ENCODE data around the gene SEMA3C. TPM values are rescaled to one million over a fixed set of nuclear protein-coding genes. Genes with fewer than 3 reads are reported as not detected.
A peak's percentile ranks its signal among the peaks of the same experiment; 100 is the strongest.

Gene SEMA3C
- total and polyA plus RNA-seq, 2 donors (not counting 1 experiment from before 2014, with no cell fraction given) = 310 to 322 TPM

DNA sequence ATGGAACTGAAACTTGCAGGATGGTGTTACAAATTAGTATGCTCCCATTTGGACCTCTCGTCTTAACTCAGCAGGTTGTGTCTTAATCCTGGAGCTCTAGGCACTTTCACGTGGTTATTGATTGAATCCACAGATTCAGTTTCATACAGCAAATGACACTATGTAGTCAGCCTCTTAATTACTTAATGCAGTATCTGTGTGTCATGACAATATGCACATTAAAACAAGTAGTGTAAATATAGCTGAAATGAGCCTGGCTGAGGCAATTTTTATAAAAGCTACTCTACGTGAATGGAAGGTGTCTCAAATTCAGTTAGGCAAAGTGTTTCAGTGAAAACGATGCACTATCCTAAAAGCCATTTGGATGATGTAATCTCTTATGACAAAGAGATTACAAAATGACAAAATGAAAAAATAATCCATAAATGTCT, 193.7 kb downstream of the SEMA3C start:
- Histone ChIP-seq H3K36me3 (ENCODE audit: control insufficient read depth, insufficient read depth, low read length) (no peaks in the 10 kb centered on the region), H3K27ac (ENCODE audit: insufficient read depth, low read length) (peak overlapping the region; percentile 88), H2AFZ (ENCODE audit: low read length) (no peak overlapping the region), H3K9me3 (ENCODE audit: control insufficient read depth, insufficient read depth, low read depth, low read length) (no peaks in the 10 kb centered on the region), H3K4me3 (replicated peaks in 1 of 4; ENCODE audit: control extremely low read depth in 1 of 4, insufficient read depth in 1 of 4, low read depth in 3 of 4, low read length in 4 of 4) (no peak overlapping the region), H3K79me2 (ENCODE audit: control insufficient read depth, insufficient read depth, low read length) (no peaks in the 10 kb centered on the region), H3K27me3 (ENCODE audit: control insufficient read depth, insufficient read depth, low read length) (no peaks in the 10 kb centered on the region), H3K9ac (ENCODE audit: insufficient read depth, low read length) (no peak overlapping the region), H3K4me2 (ENCODE audit: extremely low read depth, insufficient read depth, low read length) (no peak overlapping the region), H4K20me1 (ENCODE audit: control insufficient read depth, extremely low read depth, insufficient read depth, low read length) (no peaks in the 10 kb centered on the region), H3K4me1 (ENCODE audit: control insufficient read depth, extremely low read depth, insufficient read depth, low read length) (peaks cover 35% of the 10 kb centered on the region)
- DNase-seq (ENCODE audit: low read depth in 2 of 2) = peak in 1 of 2 donors; percentile 36
- TF ChIP-seq, protein P1, sequence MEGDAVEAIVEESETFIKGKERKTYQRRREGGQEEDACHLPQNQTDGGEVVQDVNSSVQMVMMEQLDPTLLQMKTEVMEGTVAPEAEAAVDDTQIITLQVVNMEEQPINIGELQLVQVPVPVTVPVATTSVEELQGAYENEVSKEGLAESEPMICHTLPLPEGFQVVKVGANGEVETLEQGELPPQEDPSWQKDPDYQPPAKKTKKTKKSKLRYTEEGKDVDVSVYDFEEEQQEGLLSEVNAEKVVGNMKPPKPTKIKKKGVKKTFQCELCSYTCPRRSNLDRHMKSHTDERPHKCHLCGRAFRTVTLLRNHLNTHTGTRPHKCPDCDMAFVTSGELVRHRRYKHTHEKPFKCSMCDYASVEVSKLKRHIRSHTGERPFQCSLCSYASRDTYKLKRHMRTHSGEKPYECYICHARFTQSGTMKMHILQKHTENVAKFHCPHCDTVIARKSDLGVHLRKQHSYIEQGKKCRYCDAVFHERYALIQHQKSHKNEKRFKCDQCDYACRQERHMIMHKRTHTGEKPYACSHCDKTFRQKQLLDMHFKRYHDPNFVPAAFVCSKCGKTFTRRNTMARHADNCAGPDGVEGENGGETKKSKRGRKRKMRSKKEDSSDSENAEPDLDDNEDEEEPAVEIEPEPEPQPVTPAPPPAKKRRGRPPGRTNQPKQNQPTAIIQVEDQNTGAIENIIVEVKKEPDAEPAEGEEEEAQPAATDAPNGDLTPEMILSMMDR (conservative IDR thresholded peaks at IDR 0.05 in 1 of 2, IDR thresholded peaks at IDR 0.05 in 1 of 2; ENCODE audit: low read depth in 1 of 2, low read length in 2 of 2) = no peak
- no peak for TF ChIP-seq EZH2 (IDR thresholded peaks at IDR 0.05; ENCODE audit: low read length, missing control alignments)

DNA sequence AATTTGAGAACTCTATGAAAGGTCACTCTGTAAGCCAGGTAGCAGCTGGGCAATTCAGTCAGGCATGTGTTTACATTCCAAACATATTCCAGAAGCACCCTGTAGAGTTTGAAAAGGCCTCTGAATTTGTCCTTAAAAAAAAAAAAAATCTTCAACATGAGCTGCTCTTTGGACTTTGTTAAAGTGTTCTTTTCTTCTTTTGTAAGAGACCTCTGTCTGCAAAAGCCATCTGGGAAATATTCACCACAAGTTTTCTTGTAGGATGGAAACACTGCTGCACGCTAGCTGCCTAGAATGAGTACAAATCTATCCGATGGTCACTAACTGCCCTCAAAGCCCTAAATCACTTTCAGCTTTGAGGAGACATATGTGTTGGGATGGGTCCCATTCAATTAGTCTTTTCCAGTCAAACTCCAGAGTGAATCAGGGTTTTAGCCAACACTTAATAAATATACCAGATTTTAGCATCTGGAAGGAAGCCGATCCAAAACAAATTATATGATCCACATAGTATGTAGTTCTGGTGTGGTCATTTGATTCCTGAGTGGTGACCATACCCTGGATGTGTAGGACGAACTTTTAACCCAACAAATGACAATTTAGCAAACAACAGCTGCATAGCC, 194.5 kb downstream of the SEMA3C start:
- Histone ChIP-seq H3K79me2 (ENCODE audit: control insufficient read depth, insufficient read depth, low read length) (no peaks in the 10 kb centered on the region), H3K36me3 (ENCODE audit: control insufficient read depth, insufficient read depth, low read length) (no peaks in the 10 kb centered on the region), H3K27ac (ENCODE audit: insufficient read depth, low read length) (peak overlapping the region; percentile 88), H3K4me1 (ENCODE audit: control insufficient read depth, extremely low read depth, insufficient read depth, low read length) (peaks cover 35% of the 10 kb centered on the region), H3K27me3 (ENCODE audit: control insufficient read depth, insufficient read depth, low read length) (no peaks in the 10 kb centered on the region), H2AFZ (ENCODE audit: low read length) (no peak overlapping the region), H3K9ac (ENCODE audit: insufficient read depth, low read length) (no peak overlapping the region), H3K4me3 (replicated peaks in 1 of 4; ENCODE audit: control extremely low read depth in 1 of 4, insufficient read depth in 1 of 4, low read depth in 3 of 4, low read length in 4 of 4) (no peak overlapping the region), H3K4me2 (ENCODE audit: extremely low read depth, insufficient read depth, low read length) (peak overlapping the region; percentile 17), H4K20me1 (ENCODE audit: control insufficient read depth, extremely low read depth, insufficient read depth, low read length) (no peaks in the 10 kb centered on the region), H3K9me3 (ENCODE audit: control insufficient read depth, insufficient read depth, low read depth, low read length) (no peaks in the 10 kb centered on the region)
- TF ChIP-seq, protein P1 (conservative IDR thresholded peaks at IDR 0.05 in 1 of 2, IDR thresholded peaks at IDR 0.05 in 1 of 2; ENCODE audit: low read depth in 1 of 2, low read length in 2 of 2) = no peak
- TF ChIP-seq EZH2 (IDR thresholded peaks at IDR 0.05; ENCODE audit: low read length, missing control alignments) = no peak
- peak; percentile 97 to 98 for DNase-seq (ENCODE audit: low read depth in 2 of 2)

DNA sequence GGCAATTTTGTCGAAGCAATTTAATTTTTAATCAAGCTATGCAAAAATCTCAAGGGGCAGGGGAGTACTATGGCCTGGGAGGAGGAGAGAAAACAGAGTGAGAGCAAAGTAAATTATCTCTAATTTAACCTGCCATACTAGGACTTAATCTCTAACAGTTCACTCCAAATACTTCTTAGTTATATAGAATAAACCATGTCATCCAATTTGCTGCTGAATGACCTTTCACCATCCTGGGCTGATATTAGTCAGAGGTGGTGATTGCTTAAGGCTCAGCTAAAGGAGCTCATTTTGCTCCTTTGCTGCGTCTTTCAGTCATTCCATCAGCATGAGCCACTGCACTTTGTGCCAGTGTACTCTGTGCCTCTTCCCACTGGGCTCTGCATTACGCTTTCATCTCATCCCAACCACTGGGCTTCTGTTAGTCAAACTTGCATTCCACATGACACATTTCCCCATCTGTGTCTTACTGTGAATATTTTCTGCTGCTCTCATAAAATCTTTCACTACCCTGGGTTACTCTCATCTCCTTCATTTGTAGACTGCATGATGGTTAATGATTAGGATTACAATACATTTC, 196.1 kb downstream of the SEMA3C start:
- H3K4me1 ChIP-seq (ENCODE audit: control insufficient read depth, extremely low read depth, insufficient read depth, low read length) = peaks cover 35% of the 10 kb centered on the region
- no peaks in the 10 kb centered on the region for H3K9me3 ChIP-seq (ENCODE audit: control insufficient read depth, insufficient read depth, low read depth, low read length)
- H4K20me1 ChIP-seq (ENCODE audit: control insufficient read depth, extremely low read depth, insufficient read depth, low read length) = no peaks in the 10 kb centered on the region
- peak; percentile 100 for DNase-seq (ENCODE audit: low read depth in 2 of 2)
- H2AFZ ChIP-seq (ENCODE audit: low read length) = no peak overlapping the region
- peak overlapping the region; percentile 65 for H3K4me2 ChIP-seq (ENCODE audit: extremely low read depth, insufficient read depth, low read length)
- no peak overlapping the region for H3K4me3 ChIP-seq (replicated peaks in 1 of 4; ENCODE audit: control extremely low read depth in 1 of 4, insufficient read depth in 1 of 4, low read depth in 3 of 4, low read length in 4 of 4)
- no peaks in the 10 kb centered on the region for H3K79me2 ChIP-seq (ENCODE audit: control insufficient read depth, insufficient read depth, low read length)
- no peaks in the 10 kb centered on the region for H3K36me3 ChIP-seq (ENCODE audit: control insufficient read depth, insufficient read depth, low read length)
- H3K27me3 ChIP-seq (ENCODE audit: control insufficient read depth, insufficient read depth, low read length) = no peaks in the 10 kb centered on the region
- peak overlapping the region; percentile 94 for H3K27ac ChIP-seq (ENCODE audit: insufficient read depth, low read length)
- TF ChIP-seq, protein P1 (conservative IDR thresholded peaks at IDR 0.05 in 1 of 2, IDR thresholded peaks at IDR 0.05 in 1 of 2; ENCODE audit: low read depth in 1 of 2, low read length in 2 of 2) = no peak
- no peak for TF ChIP-seq EZH2 (IDR thresholded peaks at IDR 0.05; ENCODE audit: low read length, missing control alignments)
- H3K9ac ChIP-seq (ENCODE audit: insufficient read depth, low read length) = peak overlapping the region; percentile 21
